HAP-1 (cell line): ENCODE data around the gene SLC25A29.
"Not testable (repeated sequence)": the region's sequence is repeated elsewhere in the genome, so short reads cannot be mapped to it uniquely, and the experiment has no call there.

Source experiments
- DNase-seq, 2 experiments: peaks; one replicate each; pipeline ENCODE4 v3.0.0-alpha.2; 2016 to 2020; ENCODE audit warnings: low spot score in 2 of 2
- H3K27me3 ChIP-seq: fragments of 250-450 bp; sonication (Bioruptor Pico); 2 replicates; pipeline ENCODE4 v1.5.1; 2020; ENCODE audit warnings: low read depth, mild to moderate bottlenecking, moderate library complexity
- H3K36me3 ChIP-seq: fragments of 250-450 bp; sonication (Bioruptor Pico); replicated peaks from 2 replicates; pipeline ENCODE4 v1.5.1; 2020; ENCODE audit warnings: mild to moderate bottlenecking
- H3K4me1 ChIP-seq: fragments of 250-450 bp; sonication (Bioruptor Pico); 2 replicates; pipeline ENCODE4 v1.5.1; 2020; ENCODE audit warnings: mild to moderate bottlenecking
- H3K4me3 ChIP-seq: fragments of 250-450 bp; sonication (Bioruptor Pico); 2 replicates; pipeline ENCODE4 v1.5.1; 2020; ENCODE audit warnings: mild to moderate bottlenecking, moderate library complexity
- H3K9me3 ChIP-seq: fragments of 250-450 bp; sonication (Bioruptor Pico); 2 replicates; pipeline ENCODE4 v1.5.1; 2020; ENCODE audit warnings: mild to moderate bottlenecking, moderate library complexity
- in situ Hi-C: fragments of 300-500 bp; cut with MboI; formaldehyde crosslinking; loops from 3 replicates; pipeline ENCODE4 v1.14.3; 2020; ENCODE audit warnings: low sequenced_read_pairs, inconsistent platforms, mixed read lengths

The SLC25A29 gene

GRCh38 chr14:100297320-100298300 lies 8.6 kb downstream of the SLC25A29 start:
- DNase-seq: no peak
- Histone ChIP-seq H3K4me1 (no peaks in the 10 kb centered on the region), H3K36me3 (no peaks in the 10 kb centered on the region; the same call in none of the 2 replicates), H3K9me3 (no peaks in the 10 kb centered on the region), H3K4me3 (no peak overlapping the region), H3K27me3 (no peaks in the 10 kb centered on the region)
- in situ Hi-C loops: no loop called here

- in situ Hi-C loops, H3K4me3 ChIP-seq, DNase-seq, H3K27me3 ChIP-seq, H3K36me3 ChIP-seq, H3K4me1 ChIP-seq, H3K9me3 ChIP-seq: not testable (repeated sequence)
These were observed 9.5 kb downstream of the SLC25A29 start for GRCh38 chr14:100296729-100297128.

GRCh38 chr14:100296106-100296651 lies 10.1 kb downstream of the SLC25A29 start:
- Histone ChIP-seq H3K27me3 (no peaks in the 10 kb centered on the region), H3K9me3 (no peaks in the 10 kb centered on the region), H3K4me3 (no peak overlapping the region), H3K4me1 (no peaks in the 10 kb centered on the region), H3K36me3 (peaks cover 7% of the 10 kb centered on the region)
- in situ Hi-C loops: no loop called here
- DNase-seq: no peak

GRCh38 chr14:100295376-100296105 lies 10.7 kb downstream of the SLC25A29 start:
- in situ Hi-C loops: no loop called here
- Histone ChIP-seq H3K36me3 (peaks cover 9% of the 10 kb centered on the region), H3K27me3 (no peaks in the 10 kb centered on the region), H3K4me3 (no peak overlapping the region), H3K4me1 (no peaks in the 10 kb centered on the region), H3K9me3 (no peaks in the 10 kb centered on the region)
- no peak for DNase-seq

- DNase-seq: no peak
- Histone ChIP-seq H3K36me3 (peaks cover 9% of the 10 kb centered on the region), H3K27me3 (no peaks in the 10 kb centered on the region), H3K4me1 (no peaks in the 10 kb centered on the region), H3K9me3 (no peaks in the 10 kb centered on the region), H3K4me3 (no peak overlapping the region)
- in situ Hi-C loops: no loop called here
These were observed 11.3 kb downstream of the SLC25A29 start for GRCh38 chr14:100294963-100295330.

GRCh38 chr14:100294213-100294962 lies 11.9 kb downstream of the SLC25A29 start:
- Histone ChIP-seq H3K4me1 (no peaks in the 10 kb centered on the region), H3K9me3 (no peaks in the 10 kb centered on the region), H3K27me3 (no peaks in the 10 kb centered on the region), H3K36me3 (peaks cover 9% of the 10 kb centered on the region), H3K4me3 (no peak overlapping the region)
- DNase-seq: peak in 1 of 2 experiments; percentile 6
- in situ Hi-C loops: no loop called here

- peaks cover 9% of the 10 kb centered on the region for H3K36me3 ChIP-seq
- no peaks in the 10 kb centered on the region for H3K9me3 ChIP-seq
- H3K4me1 ChIP-seq: no peaks in the 10 kb centered on the region
- H3K4me3 ChIP-seq: no peak overlapping the region
- peak in 1 of 2 experiments; percentile 4 for DNase-seq
- in situ Hi-C loops: no loop called here
- no peaks in the 10 kb centered on the region for H3K27me3 ChIP-seq
These were observed 12.6 kb downstream of the SLC25A29 start for GRCh38 chr14:100293497-100294212.

GRCh38 chr14:100292776-100293461 lies 13.3 kb downstream of the SLC25A29 start:
- no peak overlapping the region for H3K4me3 ChIP-seq
- in situ Hi-C loops: no loop called here
- no peaks in the 10 kb centered on the region for H3K27me3 ChIP-seq
- peak in 1 of 2 experiments; percentile 7 for DNase-seq
- peaks cover 9% of the 10 kb centered on the region for H3K36me3 ChIP-seq
- H3K9me3 ChIP-seq: no peaks in the 10 kb centered on the region
- no peaks in the 10 kb centered on the region for H3K4me1 ChIP-seq

GRCh38 chr14:100292301-100292775 lies 13.9 kb downstream of the SLC25A29 start:
- peak in 1 of 2 experiments; percentile 5 for DNase-seq
- in situ Hi-C loops: no loop called here
- Histone ChIP-seq H3K27me3 (no peaks in the 10 kb centered on the region), H3K36me3 (peaks cover 9% of the 10 kb centered on the region), H3K4me1 (no peaks in the 10 kb centered on the region), H3K4me3 (no peak overlapping the region), H3K9me3 (no peaks in the 10 kb centered on the region)

- no peaks in the 10 kb centered on the region for H3K9me3 ChIP-seq
- peaks cover 9% of the 10 kb centered on the region for H3K36me3 ChIP-seq
- no peaks in the 10 kb centered on the region for H3K27me3 ChIP-seq
- in situ Hi-C loops: no loop called here
- DNase-seq: peak in 1 of 2 experiments; percentile 8
- no peaks in the 10 kb centered on the region for H3K4me1 ChIP-seq
- H3K4me3 ChIP-seq: no peak overlapping the region
These were observed 14.8 kb downstream of the SLC25A29 start for GRCh38 chr14:100291305-100292075.

GRCh38 chr14:100290607-100291304 lies 15.5 kb downstream of the SLC25A29 start:
- in situ Hi-C loops: no loop called here
- H3K9me3 ChIP-seq: no peaks in the 10 kb centered on the region
- 0 out of 2 replicates have a peak, but pooled peaks cover 2% of the 10 kb centered on the region for H3K4me1 ChIP-seq
- peaks cover 9% of the 10 kb centered on the region for H3K36me3 ChIP-seq
- peak in 1 of 2 experiments; percentile 8 for DNase-seq
- no peak overlapping the region for H3K4me3 ChIP-seq
- H3K27me3 ChIP-seq: no peaks in the 10 kb centered on the region
